ENCODE data around the gene BMPR1A.

BMPR1A gene

DNA sequence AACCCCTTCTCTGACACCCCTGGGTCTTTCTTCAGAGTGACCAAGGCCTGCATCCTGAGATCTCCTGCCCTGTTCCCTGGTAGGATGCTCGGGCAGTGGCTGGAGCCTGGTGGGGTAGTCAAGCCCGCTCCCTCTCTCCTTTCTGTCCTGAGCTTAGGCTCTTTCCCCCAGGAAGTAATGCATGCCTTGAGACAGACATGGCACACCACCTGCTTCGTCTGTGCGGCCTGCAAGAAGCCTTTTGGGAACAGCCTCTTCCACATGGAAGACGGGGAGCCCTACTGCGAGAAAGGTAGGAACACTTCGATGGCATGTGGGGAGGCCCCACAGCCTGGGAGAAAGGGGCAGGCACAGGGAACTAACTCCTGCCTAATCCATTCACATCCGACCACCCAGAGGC lies 37.9 kb upstream of the BMPR1A start:
- H3K27me3 ChIP-seq (replicated peaks in 2 of 5; ENCODE audit: control insufficient read depth in 4 of 5, insufficient read depth in 5 of 5, low read length in 4 of 5): peaks cover 0 to 16% (median 9%) of the 10 kb centered on the region in 5 experiments
- DNase-seq: no peak
- H3K36me3 ChIP-seq (ENCODE audit: control insufficient read depth in 4 of 4, insufficient read depth in 4 of 4, low read length in 3 of 4): no peaks in the 10 kb centered on the region
- ChIA-PET CTCF (no interaction called here), POLR2A (no interaction called here)
- no peak overlapping the region for H3K4me3 ChIP-seq (ENCODE audit: control insufficient read depth in 1 of 7, extremely low read depth in 1 of 7, insufficient read depth in 4 of 7, low read depth in 2 of 7, low read length in 6 of 7)
- H3K4me1 ChIP-seq (ENCODE audit: control extremely low read depth in 1 of 4, control insufficient read depth in 4 of 4, insufficient read depth in 4 of 4, low read length in 3 of 4): peaks cover 0 to 2% (median 0%) of the 10 kb centered on the region in 4 experiments
- WGBS (ENCODE audit: insufficient coverage): 100% methylated on average over 8 of the region's 8 CpGs
- H3K9me3 ChIP-seq (ENCODE audit: control extremely low read depth in 1 of 5, control insufficient read depth in 4 of 5, insufficient read depth in 2 of 5, low read depth in 1 of 5, low read length in 4 of 5): no peaks in the 10 kb centered on the region
- H3K27ac ChIP-seq (ENCODE audit: insufficient read depth in 1 of 2, low read depth in 1 of 2, low read length in 2 of 2, poor library complexity in 1 of 2, severe bottlenecking in 2 of 2): no peak overlapping the region

DNA sequence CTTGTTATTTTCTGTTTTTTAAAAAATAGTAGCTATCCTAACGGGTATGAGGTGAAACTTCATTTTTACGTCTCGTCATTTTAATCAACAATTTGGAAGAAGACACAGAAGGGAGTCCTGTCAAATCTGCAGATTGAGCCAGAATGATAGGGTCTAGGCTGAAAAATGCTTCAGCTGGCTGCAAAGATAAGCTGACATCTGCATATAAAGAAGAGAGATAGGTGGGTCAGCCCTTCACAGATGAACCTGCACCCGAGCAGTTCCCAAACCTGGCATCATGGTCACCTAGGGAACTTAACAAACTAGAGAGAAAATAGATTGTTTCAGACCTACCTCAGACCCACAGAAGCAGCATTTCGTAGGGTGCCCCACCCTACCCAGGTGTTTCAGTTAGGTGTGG lies 35.2 kb upstream of the BMPR1A start:
- Histone ChIP-seq H3K4me1 (ENCODE audit: control extremely low read depth in 1 of 4, control insufficient read depth in 4 of 4, insufficient read depth in 4 of 4, low read length in 3 of 4) (no peaks in the 10 kb centered on the region), H3K4me3 (ENCODE audit: control insufficient read depth in 1 of 7, extremely low read depth in 1 of 7, insufficient read depth in 4 of 7, low read depth in 2 of 7, low read length in 6 of 7) (no peak overlapping the region), H3K9me3 (ENCODE audit: control extremely low read depth in 1 of 5, control insufficient read depth in 4 of 5, insufficient read depth in 2 of 5, low read depth in 1 of 5, low read length in 4 of 5) (no peaks in the 10 kb centered on the region), H3K27ac (ENCODE audit: insufficient read depth in 1 of 2, low read depth in 1 of 2, low read length in 2 of 2, poor library complexity in 1 of 2, severe bottlenecking in 2 of 2) (no peak overlapping the region), H3K27me3 (replicated peaks in 2 of 5; ENCODE audit: control insufficient read depth in 4 of 5, insufficient read depth in 5 of 5, low read length in 4 of 5) (peaks cover 0 to 15% (median 8%) of the 10 kb centered on the region in 5 experiments), H3K36me3 (ENCODE audit: control insufficient read depth in 4 of 4, insufficient read depth in 4 of 4, low read length in 3 of 4) (no peaks in the 10 kb centered on the region)
- CTCF ChIA-PET: interaction anchor here (1.3 kb wide), 1 partner anchor 13 kb away, joined by 3 read pairs; no protein-coding TSS in a partner anchor
- DNase-seq: no peak
- WGBS (ENCODE audit: insufficient coverage): 94% methylated on average over 3 of the region's 5 CpGs
- POLR2A ChIA-PET: no interaction called here

DNA sequence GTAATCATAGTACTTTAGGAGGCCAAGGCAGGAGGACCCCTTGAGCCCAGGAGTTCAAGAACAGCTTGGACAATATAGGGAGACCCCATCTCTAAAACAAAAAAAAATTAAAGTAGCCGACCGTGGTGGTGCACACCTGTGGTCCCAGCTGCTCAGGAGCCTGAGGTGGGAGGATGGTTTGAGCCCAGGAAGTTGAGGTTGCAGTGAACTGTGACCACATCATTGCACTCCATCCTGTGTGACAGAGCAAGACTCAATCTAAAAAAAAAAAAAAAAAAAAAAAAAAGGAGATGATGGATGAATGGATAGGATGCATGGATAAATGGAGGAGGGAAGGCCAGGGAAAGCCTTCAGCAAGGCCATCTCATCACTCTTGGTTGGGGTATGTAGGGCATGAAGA lies 33.4 kb upstream of the BMPR1A start:
- CTCF ChIA-PET: interaction anchor here (0.7 to 2.4 kb wide), 2 partner anchors 10 to 22 kb away, joined by 5 to 6 read pairs; no protein-coding TSS in a partner anchor

DNA sequence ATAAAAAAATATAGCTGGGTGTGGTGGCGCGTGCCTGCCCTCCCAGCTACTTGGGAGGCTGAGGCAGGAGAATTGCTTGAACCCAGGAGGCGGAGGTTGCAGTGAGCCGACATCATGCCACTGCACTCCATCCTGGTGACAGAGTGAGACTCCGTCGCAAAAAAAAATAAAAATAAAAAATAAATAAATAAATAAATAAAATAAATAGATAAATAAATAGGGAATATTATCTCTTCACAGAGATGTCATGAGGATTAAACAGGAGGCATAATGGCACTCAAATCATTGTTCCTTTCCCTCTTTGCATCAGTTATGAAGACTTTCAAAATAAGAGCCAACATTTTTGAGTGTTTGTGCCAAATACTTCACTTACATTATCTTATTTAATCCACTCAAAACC lies 32.0 kb upstream of the BMPR1A start:
- ChIA-PET CTCF (interaction anchor here (0.9 to 2.4 kb wide), 4 partner anchors 8 to 12 kb away, joined by 3 to 6 read pairs (median 4); no protein-coding TSS in a partner anchor), POLR2A (no interaction called here)
- WGBS (ENCODE audit: insufficient coverage): no CpG with 5 or more reads among the region's 6 CpGs

More for the DNA sequence above, 33.4 kb upstream of the BMPR1A start:
- no peak for DNase-seq
- no CpG with 5 or more reads among the region's 2 CpGs for WGBS (ENCODE audit: insufficient coverage)
- Histone ChIP-seq H3K36me3 (ENCODE audit: control insufficient read depth in 4 of 4, insufficient read depth in 4 of 4, low read length in 3 of 4) (no peaks in the 10 kb centered on the region), H3K27ac (ENCODE audit: insufficient read depth in 1 of 2, low read depth in 1 of 2, low read length in 2 of 2, poor library complexity in 1 of 2, severe bottlenecking in 2 of 2) (no peak overlapping the region), H3K4me3 (ENCODE audit: control insufficient read depth in 1 of 7, extremely low read depth in 1 of 7, insufficient read depth in 4 of 7, low read depth in 2 of 7, low read length in 6 of 7) (no peak overlapping the region), H3K4me1 (ENCODE audit: control extremely low read depth in 1 of 4, control insufficient read depth in 4 of 4, insufficient read depth in 4 of 4, low read length in 3 of 4) (no peaks in the 10 kb centered on the region), H3K9me3 (ENCODE audit: control extremely low read depth in 1 of 5, control insufficient read depth in 4 of 5, insufficient read depth in 2 of 5, low read depth in 1 of 5, low read length in 4 of 5) (no peaks in the 10 kb centered on the region), H3K27me3 (replicated peaks in 2 of 5; ENCODE audit: control insufficient read depth in 4 of 5, insufficient read depth in 5 of 5, low read length in 4 of 5) (peaks cover 0 to 17% (median 10%) of the 10 kb centered on the region in 5 experiments)
- POLR2A ChIA-PET: no interaction called here

DNA sequence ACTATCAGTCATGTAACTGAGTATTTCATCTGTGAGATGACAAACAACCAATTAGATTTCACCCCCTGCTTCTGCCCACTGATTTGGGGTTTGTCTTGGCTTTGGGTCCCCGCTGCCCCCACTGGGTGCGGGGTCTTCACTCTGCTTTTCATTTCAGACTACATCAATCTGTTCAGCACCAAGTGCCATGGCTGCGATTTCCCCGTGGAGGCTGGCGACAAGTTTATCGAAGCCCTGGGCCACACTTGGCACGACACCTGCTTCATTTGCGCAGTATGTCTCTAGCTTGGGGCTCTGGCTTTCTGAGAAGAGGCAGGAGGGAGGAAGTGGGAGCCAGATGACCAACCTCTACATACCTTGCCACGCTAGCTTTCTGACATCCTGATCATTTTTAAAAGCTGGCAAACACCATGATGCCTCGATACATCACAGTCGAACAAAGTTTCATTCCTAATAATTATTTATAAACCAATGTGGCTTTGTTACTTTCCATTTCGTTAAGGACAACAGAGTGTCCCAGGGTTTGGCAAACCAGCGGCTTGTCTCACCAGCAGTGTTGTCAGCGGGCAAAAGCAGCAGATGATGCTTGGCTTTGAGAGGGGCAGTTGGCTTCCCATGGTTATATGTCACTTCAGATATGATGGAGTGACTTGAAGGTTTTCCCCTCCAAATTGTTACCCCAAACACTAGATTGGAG lies 30.3 kb upstream of the BMPR1A start:
- Histone ChIP-seq H3K9me3 (ENCODE audit: control extremely low read depth in 1 of 5, control insufficient read depth in 4 of 5, insufficient read depth in 2 of 5, low read depth in 1 of 5, low read length in 4 of 5) (no peaks in the 10 kb centered on the region), H3K27me3 (replicated peaks in 2 of 5; ENCODE audit: control insufficient read depth in 4 of 5, insufficient read depth in 5 of 5, low read length in 4 of 5) (peaks cover 0 to 14% (median 9%) of the 10 kb centered on the region in 5 experiments), H3K4me1 (ENCODE audit: control extremely low read depth in 1 of 4, control insufficient read depth in 4 of 4, insufficient read depth in 4 of 4, low read length in 3 of 4) (no peaks in the 10 kb centered on the region), H3K27ac (ENCODE audit: insufficient read depth in 1 of 2, low read depth in 1 of 2, low read length in 2 of 2, poor library complexity in 1 of 2, severe bottlenecking in 2 of 2) (no peak overlapping the region), H3K4me3 (ENCODE audit: control insufficient read depth in 1 of 7, extremely low read depth in 1 of 7, insufficient read depth in 4 of 7, low read depth in 2 of 7, low read length in 6 of 7) (no peak overlapping the region), H3K36me3 (ENCODE audit: control insufficient read depth in 4 of 4, insufficient read depth in 4 of 4, low read length in 3 of 4) (no peaks in the 10 kb centered on the region)
- POLR2A ChIA-PET: no interaction called here
- no peak for DNase-seq
- WGBS (ENCODE audit: insufficient coverage): 95% methylated on average over 7 of the region's 14 CpGs
- CTCF ChIA-PET: no interaction called here

More for the DNA sequence above, 32.0 kb upstream of the BMPR1A start:
- Histone ChIP-seq H3K36me3 (ENCODE audit: control insufficient read depth in 4 of 4, insufficient read depth in 4 of 4, low read length in 3 of 4) (no peaks in the 10 kb centered on the region), H3K4me1 (ENCODE audit: control extremely low read depth in 1 of 4, control insufficient read depth in 4 of 4, insufficient read depth in 4 of 4, low read length in 3 of 4) (no peaks in the 10 kb centered on the region), H3K9me3 (ENCODE audit: control extremely low read depth in 1 of 5, control insufficient read depth in 4 of 5, insufficient read depth in 2 of 5, low read depth in 1 of 5, low read length in 4 of 5) (no peaks in the 10 kb centered on the region), H3K27me3 (replicated peaks in 2 of 5; ENCODE audit: control insufficient read depth in 4 of 5, insufficient read depth in 5 of 5, low read length in 4 of 5) (peaks cover 0 to 18% (median 11%) of the 10 kb centered on the region in 5 experiments), H3K27ac (ENCODE audit: insufficient read depth in 1 of 2, low read depth in 1 of 2, low read length in 2 of 2, poor library complexity in 1 of 2, severe bottlenecking in 2 of 2) (no peak overlapping the region), H3K4me3 (ENCODE audit: control insufficient read depth in 1 of 7, extremely low read depth in 1 of 7, insufficient read depth in 4 of 7, low read depth in 2 of 7, low read length in 6 of 7) (no peak overlapping the region)
- DNase-seq: no peak

DNA sequence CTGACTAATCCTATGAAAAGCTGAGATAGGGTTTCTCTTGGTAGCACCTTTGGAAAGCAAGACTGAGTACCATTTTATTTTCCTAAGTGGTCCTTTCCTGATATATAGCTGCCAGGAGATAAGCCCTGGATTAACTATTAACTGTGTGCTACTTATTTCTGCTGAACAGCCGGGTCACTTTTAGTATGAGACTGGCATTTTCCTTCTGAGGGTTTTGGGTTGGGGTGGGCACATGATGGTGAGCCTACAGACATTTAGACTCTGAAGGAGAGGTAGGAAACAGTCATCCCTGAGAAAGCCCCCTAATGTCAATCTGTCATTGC lies 29.8 kb upstream of the BMPR1A start:
- CTCF ChIA-PET: no interaction called here

DNA sequence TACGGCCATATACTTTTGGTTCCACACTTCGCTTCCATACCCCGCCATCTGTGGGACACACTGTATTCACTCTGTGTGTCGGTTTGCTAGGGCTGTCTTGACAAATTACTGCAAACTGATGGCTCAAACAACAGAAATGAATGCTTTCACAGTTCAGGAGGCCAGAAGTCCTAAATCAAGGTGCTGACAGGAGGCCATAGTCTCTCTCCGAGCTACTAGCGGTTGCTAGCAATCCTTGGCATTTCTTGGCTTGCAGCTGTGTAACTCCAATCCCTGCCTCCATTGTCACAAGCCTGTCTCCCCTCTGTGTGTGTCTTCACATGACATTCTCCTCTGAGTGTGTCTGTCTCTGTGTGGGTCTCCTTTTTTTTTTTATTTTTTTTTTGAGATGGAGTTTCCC lies 28.9 kb upstream of the BMPR1A start:
- H3K27me3 ChIP-seq (replicated peaks in 2 of 5; ENCODE audit: control insufficient read depth in 4 of 5, insufficient read depth in 5 of 5, low read length in 4 of 5): peaks cover 0 to 11% (median 7%) of the 10 kb centered on the region in 5 experiments
- WGBS (ENCODE audit: insufficient coverage): 80% methylated on average over 6 of the region's 6 CpGs
- no peaks in the 10 kb centered on the region for H3K9me3 ChIP-seq (ENCODE audit: control extremely low read depth in 1 of 5, control insufficient read depth in 4 of 5, insufficient read depth in 2 of 5, low read depth in 1 of 5, low read length in 4 of 5)
- H3K4me1 ChIP-seq (ENCODE audit: control extremely low read depth in 1 of 4, control insufficient read depth in 4 of 4, insufficient read depth in 4 of 4, low read length in 3 of 4): no peaks in the 10 kb centered on the region
- no peak overlapping the region for H3K27ac ChIP-seq (ENCODE audit: insufficient read depth in 1 of 2, low read depth in 1 of 2, low read length in 2 of 2, poor library complexity in 1 of 2, severe bottlenecking in 2 of 2)
- CTCF ChIA-PET: interaction anchor here (0.6 kb wide), 1 partner anchor 25 kb away, joined by 3 read pairs; no protein-coding TSS in a partner anchor
- H3K36me3 ChIP-seq (ENCODE audit: control insufficient read depth in 4 of 4, insufficient read depth in 4 of 4, low read length in 3 of 4): no peaks in the 10 kb centered on the region
- POLR2A ChIA-PET: no interaction called here
- no peak overlapping the region for H3K4me3 ChIP-seq (ENCODE audit: control insufficient read depth in 1 of 7, extremely low read depth in 1 of 7, insufficient read depth in 4 of 7, low read depth in 2 of 7, low read length in 6 of 7)
- DNase-seq: no peak

More for the DNA sequence above, 29.8 kb upstream of the BMPR1A start:
- Histone ChIP-seq H3K9me3 (ENCODE audit: control extremely low read depth in 1 of 5, control insufficient read depth in 4 of 5, insufficient read depth in 2 of 5, low read depth in 1 of 5, low read length in 4 of 5) (no peaks in the 10 kb centered on the region), H3K36me3 (ENCODE audit: control insufficient read depth in 4 of 4, insufficient read depth in 4 of 4, low read length in 3 of 4) (no peaks in the 10 kb centered on the region), H3K4me1 (ENCODE audit: control extremely low read depth in 1 of 4, control insufficient read depth in 4 of 4, insufficient read depth in 4 of 4, low read length in 3 of 4) (no peaks in the 10 kb centered on the region), H3K27me3 (replicated peaks in 2 of 5; ENCODE audit: control insufficient read depth in 4 of 5, insufficient read depth in 5 of 5, low read length in 4 of 5) (peaks cover 0 to 11% (median 7%) of the 10 kb centered on the region in 5 experiments), H3K4me3 (ENCODE audit: control insufficient read depth in 1 of 7, extremely low read depth in 1 of 7, insufficient read depth in 4 of 7, low read depth in 2 of 7, low read length in 6 of 7) (no peak overlapping the region), H3K27ac (ENCODE audit: insufficient read depth in 1 of 2, low read depth in 1 of 2, low read length in 2 of 2, poor library complexity in 1 of 2, severe bottlenecking in 2 of 2) (no peak overlapping the region)
- WGBS (ENCODE audit: insufficient coverage): 88% methylated on average over 1 of the region's 1 CpG
- no peak for DNase-seq
- POLR2A ChIA-PET: no interaction called here

Measured in common myeloid progenitor, CD34-positive (primary cell).